NCI-H460 (cell line): ENCODE measurements around the gene C6orf62. TPM values are rescaled to one million over a fixed set of nuclear protein-coding genes. Genes with fewer than 3 reads are reported as not detected.
"Not testable (repeated sequence)": the region's sequence is repeated elsewhere in the genome, so short reads cannot be mapped to it uniquely, and the experiment has no call there.

ENCODE experiments used
- DNase-seq: peaks from one replicate; pipeline ENCODE4 v3.0.0-alpha.2; 2016; ENCODE audit warnings: low read depth; ENCODE audit errors: extremely low read depth
- total RNA-seq: library from RNA; depleted of rRNA; stranded (reverse); fragments of >200 nt; shearing (Covaris generic); gene quantifications from 2 replicates; pipeline ENCODE4 v1.2.3, GENCODE V29; 2014

Gene C6orf62
- total RNA-seq, 1 experiment from 2014 or later, result 118 TPM

GRCh38 chr6:24704468-24704867, 14.5 kb downstream of the C6orf62 start:
- DNase-seq, result no peak

- no peak for DNase-seq
Measured at GRCh38 chr6:24702720-24703282, 16.2 kb downstream of the C6orf62 start.

GRCh38 chr6:24699521-24700359, 19.2 kb downstream of the C6orf62 start:
- DNase-seq, result no peak

- no peak for DNase-seq
Measured at GRCh38 chr6:24696097-24696496, 22.9 kb downstream of the C6orf62 start.

GRCh38 chr6:24695635-24696034, 23.3 kb downstream of the C6orf62 start:
- DNase-seq, result peak; percentile 48

- no peak for DNase-seq
Measured at GRCh38 chr6:24694198-24694597, 24.8 kb downstream of the C6orf62 start.

- DNase-seq, result no peak
Measured at GRCh38 chr6:24692848-24693592, 25.9 kb downstream of the C6orf62 start.

- no peak for DNase-seq
Measured at GRCh38 chr6:24692415-24692814, 26.5 kb downstream of the C6orf62 start.

- no peak for DNase-seq
Measured at GRCh38 chr6:24692003-24692402, 27.0 kb downstream of the C6orf62 start.

GRCh38 chr6:24691550-24691949, 27.4 kb downstream of the C6orf62 start:
- no peak for DNase-seq

GRCh38 chr6:24690593-24690992, 28.4 kb downstream of the C6orf62 start:
- no peak for DNase-seq

GRCh38 chr6:24689964-24690363, 29.0 kb downstream of the C6orf62 start:
- no peak for DNase-seq

- DNase-seq, result no peak
Measured at GRCh38 chr6:24686946-24687345, 32.0 kb downstream of the C6orf62 start.

GRCh38 chr6:24686408-24686807, 32.5 kb downstream of the C6orf62 start:
- no peak for DNase-seq

GRCh38 chr6:24683297-24684296, 35.4 kb downstream of the C6orf62 start:
- no peak for DNase-seq

GRCh38 chr6:24680582-24680981, 38.4 kb downstream of the C6orf62 start:
- DNase-seq, result no peak

GRCh38 chr6:24678792-24679352, 40.1 kb downstream of the C6orf62 start:
- not testable (repeated sequence) for DNase-seq

GRCh38 chr6:24673625-24674024, 45.3 kb downstream of the C6orf62 start:
- no peak for DNase-seq

- no peak for DNase-seq
Measured at GRCh38 chr6:24672620-24673182, 46.3 kb downstream of the C6orf62 start.

GRCh38 chr6:24671077-24671476, 47.9 kb downstream of the C6orf62 start:
- not testable (repeated sequence) for DNase-seq
